Activated naive CD8-positive, alpha-beta T cell treated with anti-CD3 and anti-CD28 coated beads, Interleukin-2, amount 50 U/mL, for 24 hours (primary cell): Measurements from ENCODE around the gene RASSF10.

Source experiments
- ATAC-seq: fragments of 150-1000 bp; cut with Tn5 transposase; one replicate; pipeline ENCODE4 v1.10.0; 2021
- DNase-seq: peaks from one replicate; pipeline ENCODE4 v3.0.0; 2021
- H3K27ac Mint-ChIP-seq: one replicate; pipeline ENCODE4 v1.8.0; 2021; ENCODE audit warnings: mild to moderate bottlenecking, mixed read lengths
- H3K27me3 Mint-ChIP-seq: one replicate; pipeline ENCODE4 v1.8.0; 2021; ENCODE audit warnings: mixed read lengths
- H3K36me3 Mint-ChIP-seq: one replicate; pipeline ENCODE4 v1.8.0; 2021; ENCODE audit warnings: low read depth, mixed read lengths
- H3K4me1 Mint-ChIP-seq: one replicate; pipeline ENCODE4 v1.8.0; 2021; ENCODE audit warnings: mixed read lengths
- H3K4me3 Mint-ChIP-seq: one replicate; pipeline ENCODE4 v1.8.0; 2021; ENCODE audit warnings: mild to moderate bottlenecking, moderate library complexity, mixed read lengths
- H3K9me3 Mint-ChIP-seq: one replicate; pipeline ENCODE4 v1.8.0; 2021; ENCODE audit warnings: mixed read lengths

The RASSF10 gene

GRCh38 chr11:13008625-13009475, at the start of gene RASSF10:
TSS of gene RASSF10 (plus strand) at chr11:13009316. CDS start at chr11:13009577, 261 bp downstream.
- Mint-ChIP-seq H3K4me3 (no peak within 1 kb of the TSS), H3K36me3 (no peaks in the 10 kb centered on the region), H3K27ac (no peak within 1 kb of the TSS), H3K4me1 (peaks cover 2% of the 10 kb centered on the region), H3K27me3 (peaks cover 74% of the 10 kb centered on the region), H3K9me3 (no peaks in the 10 kb centered on the region)
- ATAC-seq = peak; percentile 43
- DNase-seq = peak; percentile 22

GRCh38 chr11:12961615-12962014, 47.5 kb upstream of the RASSF10 start:
- no peak for DNase-seq
- H3K27me3 Mint-ChIP-seq = peaks cover 18% of the 10 kb centered on the region
- H3K36me3 Mint-ChIP-seq = no peaks in the 10 kb centered on the region
- no peak overlapping the region for H3K4me3 Mint-ChIP-seq
- H3K4me1 Mint-ChIP-seq = no peaks in the 10 kb centered on the region
- no peak overlapping the region for H3K27ac Mint-ChIP-seq
- no peaks in the 10 kb centered on the region for H3K9me3 Mint-ChIP-seq
- ATAC-seq = no peak

DNA sequence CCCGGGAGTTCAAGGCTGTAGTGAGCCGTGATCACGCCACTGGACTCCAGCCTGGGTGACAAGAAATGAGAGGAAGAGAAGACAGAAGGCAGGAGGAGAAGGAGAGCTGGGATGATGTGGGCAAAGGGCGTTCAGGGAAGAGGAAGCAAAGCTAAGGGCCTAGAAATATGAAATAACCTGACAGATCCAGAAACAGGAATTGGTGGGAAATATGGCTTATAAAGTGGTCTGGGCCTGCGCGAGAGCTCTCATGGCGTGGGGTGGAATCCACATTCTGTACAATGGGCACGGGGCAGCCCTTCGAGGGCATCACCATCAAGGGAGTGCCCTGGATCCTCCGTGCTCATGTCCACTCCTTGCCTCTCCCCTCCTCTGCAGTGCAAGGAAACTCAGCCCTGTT, 46.8 kb upstream of the RASSF10 start:
- peaks cover 18% of the 10 kb centered on the region for H3K27me3 Mint-ChIP-seq
- H3K4me1 Mint-ChIP-seq = no peaks in the 10 kb centered on the region
- H3K9me3 Mint-ChIP-seq = no peaks in the 10 kb centered on the region
- ATAC-seq (no peak), DNase-seq (no peak)
- no peak overlapping the region for H3K4me3 Mint-ChIP-seq
- no peak overlapping the region for H3K27ac Mint-ChIP-seq
- H3K36me3 Mint-ChIP-seq = no peaks in the 10 kb centered on the region

DNA sequence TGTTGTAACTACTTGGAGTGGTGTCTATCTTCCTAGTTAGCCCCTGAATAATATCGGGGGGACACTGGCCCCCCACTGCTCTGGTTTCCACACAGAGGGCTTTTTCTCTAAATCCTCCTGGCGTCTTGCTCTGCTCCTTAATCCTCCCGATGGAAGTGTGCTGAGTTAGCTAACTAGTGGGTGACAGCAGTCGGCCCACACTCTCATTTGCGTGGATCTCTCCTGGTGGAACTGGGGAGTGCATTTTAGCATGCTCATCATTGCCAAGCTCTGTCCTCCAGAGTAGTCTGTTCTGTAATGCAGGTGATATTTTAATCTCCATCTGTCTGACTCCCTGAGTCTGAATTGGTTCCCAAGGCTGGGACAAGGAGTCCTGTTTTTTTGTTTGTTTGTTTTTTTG, 46.1 kb upstream of the RASSF10 start:
- DNase-seq (no peak), ATAC-seq (no peak)
- no peak overlapping the region for H3K27ac Mint-ChIP-seq
- H3K4me3 Mint-ChIP-seq = no peak overlapping the region
- H3K4me1 Mint-ChIP-seq = no peaks in the 10 kb centered on the region
- H3K36me3 Mint-ChIP-seq = no peaks in the 10 kb centered on the region
- H3K27me3 Mint-ChIP-seq = peaks cover 18% of the 10 kb centered on the region
- no peaks in the 10 kb centered on the region for H3K9me3 Mint-ChIP-seq

GRCh38 chr11:12963792-12964536, 45.2 kb upstream of the RASSF10 start:
- DNase-seq (peak; percentile 63), ATAC-seq (peak; percentile 80)
- no peaks in the 10 kb centered on the region for H3K9me3 Mint-ChIP-seq
- no peak overlapping the region for H3K4me3 Mint-ChIP-seq
- H3K4me1 Mint-ChIP-seq = no peaks in the 10 kb centered on the region
- H3K27me3 Mint-ChIP-seq = peaks cover 18% of the 10 kb centered on the region
- H3K27ac Mint-ChIP-seq = no peak overlapping the region
- no peaks in the 10 kb centered on the region for H3K36me3 Mint-ChIP-seq

GRCh38 chr11:12964650-12965049, 44.5 kb upstream of the RASSF10 start:
- no peaks in the 10 kb centered on the region for H3K36me3 Mint-ChIP-seq
- no peaks in the 10 kb centered on the region for H3K4me1 Mint-ChIP-seq
- no peak overlapping the region for H3K27ac Mint-ChIP-seq
- no peaks in the 10 kb centered on the region for H3K9me3 Mint-ChIP-seq
- ATAC-seq (no peak), DNase-seq (no peak)
- H3K4me3 Mint-ChIP-seq = no peak overlapping the region
- H3K27me3 Mint-ChIP-seq = peaks cover 18% of the 10 kb centered on the region

DNA sequence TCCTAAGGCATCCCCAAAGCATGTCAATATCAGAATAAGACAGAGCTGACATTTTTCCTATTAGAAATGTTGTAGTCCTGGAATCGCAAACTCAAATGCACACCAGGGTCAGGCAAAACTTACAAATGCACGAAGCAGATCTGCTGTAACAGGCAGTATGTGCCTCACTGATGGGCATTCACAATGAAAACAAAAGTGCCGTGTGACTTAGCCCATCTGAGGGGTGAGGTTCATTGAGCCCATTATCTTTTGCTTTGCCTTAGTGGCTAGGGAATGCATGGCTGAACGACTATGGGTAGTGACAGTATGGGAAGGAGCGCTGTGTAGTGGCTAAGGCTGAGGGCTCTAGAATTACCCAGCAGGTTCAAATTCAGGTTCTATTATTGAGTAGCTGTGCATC, 43.1 kb upstream of the RASSF10 start:
- no peak overlapping the region for H3K4me3 Mint-ChIP-seq

DNA sequence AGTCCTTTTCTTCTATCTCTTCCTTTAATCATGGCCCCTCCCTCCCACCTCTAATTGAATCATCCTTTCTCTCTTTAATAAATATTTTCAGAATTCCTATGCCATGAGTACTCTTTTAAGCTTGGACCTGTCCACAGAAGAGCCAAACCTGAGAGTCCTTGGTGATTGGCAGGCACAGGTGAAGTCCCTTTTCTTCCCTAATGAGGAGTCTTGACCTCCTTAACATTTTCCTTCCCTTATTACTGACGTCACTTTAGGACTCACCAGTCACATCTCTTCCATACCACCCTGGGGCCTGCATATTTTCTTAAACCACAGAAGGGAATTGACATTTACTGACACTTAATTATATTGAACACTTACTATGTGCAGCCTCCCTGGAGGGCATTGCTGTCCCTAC, 41.0 kb upstream of the RASSF10 start:
- DNase-seq (no peak), ATAC-seq (no peak)
- Mint-ChIP-seq H3K27me3 (peaks cover 16% of the 10 kb centered on the region), H3K27ac (no peak overlapping the region), H3K36me3 (no peaks in the 10 kb centered on the region), H3K9me3 (no peaks in the 10 kb centered on the region), H3K4me3 (no peak overlapping the region), H3K4me1 (no peaks in the 10 kb centered on the region)

More for the DNA sequence above, 43.1 kb upstream of the RASSF10 start:
- Mint-ChIP-seq H3K9me3 (no peaks in the 10 kb centered on the region), H3K27ac (no peak overlapping the region), H3K36me3 (no peaks in the 10 kb centered on the region), H3K27me3 (peaks cover 18% of the 10 kb centered on the region), H3K4me1 (no peaks in the 10 kb centered on the region)
- ATAC-seq (no peak), DNase-seq (no peak)

- no peak overlapping the region for H3K4me3 Mint-ChIP-seq
- H3K4me1 Mint-ChIP-seq = no peaks in the 10 kb centered on the region
- no peak overlapping the region for H3K27ac Mint-ChIP-seq
- DNase-seq (no peak), ATAC-seq (no peak)
- H3K27me3 Mint-ChIP-seq = peaks cover 14% of the 10 kb centered on the region
- H3K36me3 Mint-ChIP-seq = no peaks in the 10 kb centered on the region
- no peaks in the 10 kb centered on the region for H3K9me3 Mint-ChIP-seq
Observed at GRCh38 chr11:12968826-12969225, 40.3 kb upstream of the RASSF10 start.

- no peak overlapping the region for H3K4me3 Mint-ChIP-seq
Observed at GRCh38 chr11:12971955-12972354, 37.2 kb upstream of the RASSF10 start.

GRCh38 chr11:12973528-12974181, 35.5 kb upstream of the RASSF10 start:
- Mint-ChIP-seq H3K27me3 (peaks cover 3% of the 10 kb centered on the region), H3K27ac (no peak overlapping the region), H3K4me3 (no peak overlapping the region), H3K36me3 (no peaks in the 10 kb centered on the region), H3K4me1 (no peaks in the 10 kb centered on the region), H3K9me3 (no peaks in the 10 kb centered on the region)
- DNase-seq (no peak), ATAC-seq (no peak)

More at GRCh38 chr11:12971955-12972354, 37.2 kb upstream of the RASSF10 start:
- ATAC-seq (no peak), DNase-seq (no peak)
- no peaks in the 10 kb centered on the region for H3K4me1 Mint-ChIP-seq
- no peaks in the 10 kb centered on the region for H3K36me3 Mint-ChIP-seq
- H3K27me3 Mint-ChIP-seq = peaks cover 3% of the 10 kb centered on the region
- H3K9me3 Mint-ChIP-seq = no peaks in the 10 kb centered on the region
- H3K27ac Mint-ChIP-seq = no peak overlapping the region

- H3K4me1 Mint-ChIP-seq = no peaks in the 10 kb centered on the region
- H3K4me3 Mint-ChIP-seq = no peak overlapping the region
- no peak for ATAC-seq
- no peak overlapping the region for H3K27ac Mint-ChIP-seq
- no peaks in the 10 kb centered on the region for H3K9me3 Mint-ChIP-seq
- peaks cover 3% of the 10 kb centered on the region for H3K27me3 Mint-ChIP-seq
- H3K36me3 Mint-ChIP-seq = no peaks in the 10 kb centered on the region
- no peak for DNase-seq
Observed at GRCh38 chr11:12975195-12975594, 33.9 kb upstream of the RASSF10 start.

- H3K27ac Mint-ChIP-seq = no peak overlapping the region
- no peaks in the 10 kb centered on the region for H3K9me3 Mint-ChIP-seq
Observed at GRCh38 chr11:12979928-12980689, 29.0 kb upstream of the RASSF10 start.

More at GRCh38 chr11:12979928-12980689, 29.0 kb upstream of the RASSF10 start:
- Mint-ChIP-seq H3K4me1 (no peaks in the 10 kb centered on the region), H3K4me3 (no peak overlapping the region), H3K36me3 (no peaks in the 10 kb centered on the region), H3K27me3 (no peaks in the 10 kb centered on the region)
- no peak for DNase-seq
- ATAC-seq = no peak
